ENCODE data around the gene BUD31.
A peak's percentile ranks its signal among the peaks of the same experiment; 100 is the strongest.

BUD31 gene

GRCh38 chr7:99408379-99409191, at the start of gene BUD31, which contains the start of gene PDAP1 (continued):
- TF ChIP-seq, protein P1, sequence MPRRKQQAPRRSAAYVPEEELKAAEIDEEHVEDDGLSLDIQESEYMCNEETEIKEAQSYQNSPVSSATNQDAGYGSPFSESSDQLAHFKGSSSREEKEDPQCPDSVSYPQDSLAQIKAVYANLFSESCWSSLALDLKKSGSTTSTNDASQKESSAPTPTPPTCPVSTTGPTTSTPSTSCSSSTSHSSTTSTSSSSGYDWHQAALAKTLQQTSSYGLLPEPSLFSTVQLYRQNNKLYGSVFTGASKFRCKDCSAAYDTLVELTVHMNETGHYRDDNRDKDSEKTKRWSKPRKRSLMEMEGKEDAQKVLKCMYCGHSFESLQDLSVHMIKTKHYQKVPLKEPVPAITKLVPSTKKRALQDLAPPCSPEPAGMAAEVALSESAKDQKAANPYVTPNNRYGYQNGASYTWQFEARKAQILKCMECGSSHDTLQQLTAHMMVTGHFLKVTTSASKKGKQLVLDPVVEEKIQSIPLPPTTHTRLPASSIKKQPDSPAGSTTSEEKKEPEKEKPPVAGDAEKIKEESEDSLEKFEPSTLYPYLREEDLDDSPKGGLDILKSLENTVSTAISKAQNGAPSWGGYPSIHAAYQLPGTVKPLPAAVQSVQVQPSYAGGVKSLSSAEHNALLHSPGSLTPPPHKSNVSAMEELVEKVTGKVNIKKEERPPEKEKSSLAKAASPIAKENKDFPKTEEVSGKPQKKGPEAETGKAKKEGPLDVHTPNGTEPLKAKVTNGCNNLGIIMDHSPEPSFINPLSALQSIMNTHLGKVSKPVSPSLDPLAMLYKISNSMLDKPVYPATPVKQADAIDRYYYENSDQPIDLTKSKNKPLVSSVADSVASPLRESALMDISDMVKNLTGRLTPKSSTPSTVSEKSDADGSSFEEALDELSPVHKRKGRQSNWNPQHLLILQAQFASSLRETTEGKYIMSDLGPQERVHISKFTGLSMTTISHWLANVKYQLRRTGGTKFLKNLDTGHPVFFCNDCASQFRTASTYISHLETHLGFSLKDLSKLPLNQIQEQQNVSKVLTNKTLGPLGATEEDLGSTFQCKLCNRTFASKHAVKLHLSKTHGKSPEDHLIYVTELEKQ (tag by site-specific recombination; IDR thresholded peaks at IDR 0.05; ENCODE audit: borderline replicate concordance), result peak; percentile 57; the same call in 1 of the 2 replicates
- TF ChIP-seq ZNF132 (tag by site-specific recombination; IDR thresholded peaks at IDR 0.05; ENCODE audit: borderline replicate concordance) (no peak), ZBTB48 (tag by site-specific recombination; IDR thresholded peaks at IDR 0.05) (no peak), ZNF24 (tag by site-specific recombination; IDR thresholded peaks at IDR 0.05) (peak; percentile 61; the same call in 1 of the 2 replicates), ZNF423 (tag by site-specific recombination; IDR thresholded peaks at IDR 0.05) (no peak), ZNF10 (tag by site-specific recombination; IDR thresholded peaks at IDR 0.05) (0 out of 2 replicates have a peak, but pooled peaks have one; percentile 20), PRDM1 (tag by site-specific recombination; IDR thresholded peaks at IDR 0.05) (no peak), ZBTB11 (tag by site-specific recombination; conservative IDR thresholded peaks at IDR 0.05; ENCODE audit: low read depth) (peak; percentile 95), SP3 (tag by site-specific recombination; IDR thresholded peaks at IDR 0.05) (peak; percentile 87), ZNF658 (tag by site-specific recombination; IDR thresholded peaks at IDR 0.05) (no peak), ZNF23 (tag by site-specific recombination; IDR thresholded peaks at IDR 0.05; ENCODE audit: borderline replicate concordance) (no peak), GFI1B (tag by site-specific recombination; IDR thresholded peaks at IDR 0.05) (no peak), ZNF692 (tag by site-specific recombination; IDR thresholded peaks at IDR 0.05) (peak; percentile 63; the same call in 1 of the 2 replicates), ZNF549 (tag by site-specific recombination; IDR thresholded peaks at IDR 0.05) (no peak), ZNF292 (tag by site-specific recombination; IDR thresholded peaks at IDR 0.05; ENCODE audit: borderline replicate concordance, low read depth) (no peak), OSR2 (tag by site-specific recombination; IDR thresholded peaks at IDR 0.05) (peak; percentile 70), ZNF335 (tag by site-specific recombination; conservative IDR thresholded peaks at IDR 0.05) (peak; percentile 100), GLIS2 (tag by site-specific recombination; IDR thresholded peaks at IDR 0.05) (no peak), ZNF433 (tag by site-specific recombination; IDR thresholded peaks at IDR 0.05; ENCODE audit: low read depth) (no peak), ZNF558 (tag by site-specific recombination; IDR thresholded peaks at IDR 0.05) (0 out of 2 replicates have a peak, but pooled peaks have one; percentile 26), SCRT2 (tag by site-specific recombination; IDR thresholded peaks at IDR 0.05) (peak; percentile 86), ZBTB7A (tag by site-specific recombination; IDR thresholded peaks at IDR 0.05; ENCODE audit: low read depth) (no peak), ZNF560 (tag by site-specific recombination; IDR thresholded peaks at IDR 0.05; ENCODE audit: borderline replicate concordance) (no peak)
- TF ChIP-seq, protein P2, sequence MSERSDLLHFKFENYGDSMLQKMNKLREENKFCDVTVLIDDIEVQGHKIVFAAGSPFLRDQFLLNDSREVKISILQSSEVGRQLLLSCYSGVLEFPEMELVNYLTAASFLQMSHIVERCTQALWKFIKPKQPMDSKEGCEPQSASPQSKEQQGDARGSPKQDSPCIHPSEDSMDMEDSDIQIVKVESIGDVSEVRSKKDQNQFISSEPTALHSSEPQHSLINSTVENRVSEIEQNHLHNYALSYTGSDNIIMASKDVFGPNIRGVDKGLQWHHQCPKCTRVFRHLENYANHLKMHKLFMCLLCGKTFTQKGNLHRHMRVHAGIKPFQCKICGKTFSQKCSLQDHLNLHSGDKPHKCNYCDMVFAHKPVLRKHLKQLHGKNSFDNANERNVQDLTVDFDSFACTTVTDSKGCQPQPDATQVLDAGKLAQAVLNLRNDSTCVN (tag by site-specific recombination; optimal IDR thresholded peaks at IDR 0.05), result peak; percentile 58
- TF ChIP-seq, protein P3, sequence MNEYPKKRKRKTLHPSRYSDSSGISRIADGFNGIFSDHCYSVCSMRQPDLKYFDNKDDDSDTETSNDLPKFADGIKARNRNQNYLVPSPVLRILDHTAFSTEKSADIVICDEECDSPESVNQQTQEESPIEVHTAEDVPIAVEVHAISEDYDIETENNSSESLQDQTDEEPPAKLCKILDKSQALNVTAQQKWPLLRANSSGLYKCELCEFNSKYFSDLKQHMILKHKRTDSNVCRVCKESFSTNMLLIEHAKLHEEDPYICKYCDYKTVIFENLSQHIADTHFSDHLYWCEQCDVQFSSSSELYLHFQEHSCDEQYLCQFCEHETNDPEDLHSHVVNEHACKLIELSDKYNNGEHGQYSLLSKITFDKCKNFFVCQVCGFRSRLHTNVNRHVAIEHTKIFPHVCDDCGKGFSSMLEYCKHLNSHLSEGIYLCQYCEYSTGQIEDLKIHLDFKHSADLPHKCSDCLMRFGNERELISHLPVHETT (tag by site-specific recombination; IDR thresholded peaks at IDR 0.05), result peak; percentile 91
- TF ChIP-seq, protein P4, sequence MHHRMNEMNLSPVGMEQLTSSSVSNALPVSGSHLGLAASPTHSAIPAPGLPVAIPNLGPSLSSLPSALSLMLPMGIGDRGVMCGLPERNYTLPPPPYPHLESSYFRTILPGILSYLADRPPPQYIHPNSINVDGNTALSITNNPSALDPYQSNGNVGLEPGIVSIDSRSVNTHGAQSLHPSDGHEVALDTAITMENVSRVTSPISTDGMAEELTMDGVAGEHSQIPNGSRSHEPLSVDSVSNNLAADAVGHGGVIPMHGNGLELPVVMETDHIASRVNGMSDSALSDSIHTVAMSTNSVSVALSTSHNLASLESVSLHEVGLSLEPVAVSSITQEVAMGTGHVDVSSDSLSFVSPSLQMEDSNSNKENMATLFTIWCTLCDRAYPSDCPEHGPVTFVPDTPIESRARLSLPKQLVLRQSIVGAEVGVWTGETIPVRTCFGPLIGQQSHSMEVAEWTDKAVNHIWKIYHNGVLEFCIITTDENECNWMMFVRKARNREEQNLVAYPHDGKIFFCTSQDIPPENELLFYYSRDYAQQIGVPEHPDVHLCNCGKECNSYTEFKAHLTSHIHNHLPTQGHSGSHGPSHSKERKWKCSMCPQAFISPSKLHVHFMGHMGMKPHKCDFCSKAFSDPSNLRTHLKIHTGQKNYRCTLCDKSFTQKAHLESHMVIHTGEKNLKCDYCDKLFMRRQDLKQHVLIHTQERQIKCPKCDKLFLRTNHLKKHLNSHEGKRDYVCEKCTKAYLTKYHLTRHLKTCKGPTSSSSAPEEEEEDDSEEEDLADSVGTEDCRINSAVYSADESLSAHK (tag by site-specific recombination; IDR thresholded peaks at IDR 0.05), result peak; percentile 53

Measured in HEK293 (cell line).